HCT116 (cell line): ENCODE results near the gene EPB41L4A. TPM values are rescaled to one million over a fixed set of nuclear protein-coding genes. Genes with fewer than 3 reads are reported as not detected.

Experiments used
- ATAC-seq: fragments of 200-7000 bp; cut with Tn5 transposase; 2 replicates; pipeline ENCODE4 v1.9.1; 2020; ENCODE audit warnings: mild to moderate bottlenecking, moderate library complexity
- BruUV-seq: library from RNA; stranded (reverse); fragments of 400-500 nt; replicated peaks from 2 replicates; lab custom pipeline; 2021; lab: Mats Ljungman, UMichigan
- CTCF ChIA-PET: fragments of 300-600 bp; sonication (Branson Sonifier 250); formaldehyde crosslinking; loops from one replicate; lab custom pipeline; 2021; ENCODE audit warnings: antibody characterized with exemption; lab: Charles Lee
- POLR2A ChIA-PET: fragments of 300-600, 350-600 bp; sonication (Branson Sonifier 250); formaldehyde crosslinking; loops from one replicate; lab custom pipeline; 2021; ENCODE audit warnings: antibody characterized with exemption; lab: Charles Lee
- RAD21 ChIA-PET, 2 experiments: fragments of 300-600 bp; sonication (Branson Sonifier 250); formaldehyde crosslinking; loops; one replicate each; lab custom pipeline; 2023; ENCODE audit warnings: low total read pairs in 2 of 2; ENCODE audit not compliant: uncharacterized antibody in 2 of 2, unreplicated experiment in 2 of 2, low non-redundant PET in 1 of 2; lab: Charles Lee
- DNase-seq: peaks from one replicate; pipeline ENCODE4 v3.0.0-alpha.2; 2010; ENCODE audit warnings: low read depth, low spot score
- H2AFZ ChIP-seq: fragments of 200-600 bp; shearing (Covaris generic), sonication (generic); 2 replicates; pipeline ENCODE4 v1.6.1; 2017; ENCODE audit warnings: low read depth, mixed run types, mixed read lengths, antibody characterized with exemption, low read length; ENCODE audit not compliant: poor library complexity, severe bottlenecking
- H3K27ac ChIP-seq: 2 replicates; pipeline ENCODE4 v1.5.1; 2012; ENCODE audit warnings: low read depth, low read length
- H3K27me3 ChIP-seq: fragments of 200-600 bp; sonication (generic); 2 replicates; pipeline ENCODE4 v1.6.1; 2016; ENCODE audit warnings: mixed run types, low read length, mixed read lengths; ENCODE audit not compliant: insufficient read depth
- H3K36me3 ChIP-seq, 2 experiments: fragments of 200-500 bp in 1 of 2; fragments of 200-600 bp in 1 of 2; sonication (Bioruptor generic) in 1 of 2; sonication (generic) in 1 of 2; 2 replicates each; pipeline versions ENCODE4 v1.5.1 to v1.6.1; 2014 to 2016; ENCODE audit warnings: low read length in 2 of 2, inconsistent platforms in 1 of 2, mixed read lengths in 1 of 2, mixed run types in 1 of 2; ENCODE audit not compliant: insufficient read depth in 2 of 2, control insufficient read depth in 1 of 2
- H3K4me1 ChIP-seq, 2 experiments: fragments of 200-600 bp in 1 of 2; sonication (generic) in 1 of 2; 2 replicates each; pipeline versions ENCODE4 v1.5.1 to v1.6.1; 2012 to 2017; ENCODE audit warnings: low read length in 2 of 2, inconsistent platforms in 1 of 2, mild to moderate bottlenecking in 1 of 2, mixed read lengths in 1 of 2, mixed run types in 1 of 2, moderate library complexity in 1 of 2; ENCODE audit not compliant: insufficient read depth in 2 of 2, control insufficient read depth in 1 of 2
- H3K4me2 ChIP-seq: fragments of 200-600 bp; sonication (generic); 2 replicates; pipeline ENCODE4 v1.6.1; 2017; ENCODE audit warnings: mixed run types, low read length, mixed read lengths
- H3K4me3 ChIP-seq, 2 experiments: fragments of 200-600 bp in 1 of 2; sonication (generic) in 1 of 2; replicated peaks in 1 of 2; 2 replicates each; pipeline ENCODE4 v1.5.1; 2011 to 2016; ENCODE audit warnings: low read length in 2 of 2, control low read depth in 1 of 2, low read depth in 1 of 2, mild to moderate bottlenecking in 1 of 2, mixed read lengths in 1 of 2, mixed run types in 1 of 2
- H3K79me2 ChIP-seq: fragments of 200-600 bp; sonication (generic); 2 replicates; pipeline ENCODE4 v1.6.1; 2017; ENCODE audit warnings: mild to moderate bottlenecking, mixed run types, low read length, moderate library complexity, mixed read lengths; ENCODE audit not compliant: insufficient read depth
- H3K9ac ChIP-seq: fragments of 200-600 bp; sonication (generic); 2 replicates; pipeline ENCODE4 v1.6.1; 2016; ENCODE audit warnings: low read length, mixed read lengths
- H3K9me2 ChIP-seq: fragments of 200-600 bp; sonication (generic), shearing (Covaris generic); 2 replicates; pipeline ENCODE4 v1.6.1; 2017; ENCODE audit warnings: mixed run types, mild to moderate bottlenecking, moderate library complexity; ENCODE audit not compliant: insufficient read depth
- H3K9me3 ChIP-seq, 2 experiments: fragments of 200-500 bp in 1 of 2; fragments of 200-600 bp in 1 of 2; sonication (Bioruptor generic) in 1 of 2; sonication (generic) in 1 of 2; 2 replicates each; pipeline ENCODE4 v1.6.1; 2014 to 2017; ENCODE audit warnings: low read length in 2 of 2, mixed read lengths in 2 of 2, inconsistent platforms in 1 of 2, low read depth in 1 of 2, mild to moderate bottlenecking in 1 of 2, mixed run types in 1 of 2, moderate library complexity in 1 of 2; ENCODE audit not compliant: control insufficient read depth in 1 of 2, insufficient read depth in 1 of 2
- H4K20me1 ChIP-seq: fragments of 200-600 bp; sonication (generic), shearing (Covaris generic); 2 replicates; pipeline ENCODE4 v1.6.1; 2017; ENCODE audit warnings: mixed run types, mild to moderate bottlenecking, moderate library complexity; ENCODE audit not compliant: insufficient read depth
- CBX3 ChIP-seq: IDR thresholded peaks from 2 replicates; pipeline ENCODE4 v1.6.1; 2012; ENCODE audit warnings: low read depth
- CTCF ChIP-seq, 3 experiments: fragments of 200-600 bp in 1 of 3; sonication (generic) in 1 of 3; IDR thresholded peaks in 2 of 3; conservative IDR thresholded peaks in 1 of 3; 2 replicates each; pipeline ENCODE4 v1.5.1; 2012 to 2017; ENCODE audit warnings: low read depth in 2 of 3, low read length in 2 of 3, antibody characterized with exemption in 1 of 3, borderline replicate concordance in 1 of 3, control low read depth in 1 of 3, mild to moderate bottlenecking in 1 of 3, mixed read lengths in 1 of 3, mixed run types in 1 of 3, moderate library complexity in 1 of 3; ENCODE audit not compliant: insufficient read depth in 1 of 3
- EGR1 ChIP-seq: IDR thresholded peaks from 2 replicates; pipeline ENCODE4 v1.6.1; 2012; ENCODE audit warnings: low read depth
- EZH2phosphoT487 ChIP-seq: fragments of 200-600 bp; IDR thresholded peaks from 2 replicates; pipeline ENCODE4 v1.6.1; 2018; ENCODE audit warnings: antibody characterized with exemption, borderline replicate concordance
- FOSL1 ChIP-seq: IDR thresholded peaks from 2 replicates; pipeline ENCODE4 v1.6.1; 2012; ENCODE audit warnings: low read depth
- JUND ChIP-seq: IDR thresholded peaks from 2 replicates; pipeline ENCODE4 v1.6.1; 2012
- MAX ChIP-seq: IDR thresholded peaks from 2 replicates; pipeline ENCODE4 v1.6.1; 2012
- RAD21 ChIP-seq: IDR thresholded peaks from 2 replicates; pipeline ENCODE4 v1.6.1; 2012; ENCODE audit warnings: low read depth, mild to moderate bottlenecking
- REST ChIP-seq: IDR thresholded peaks from 2 replicates; pipeline ENCODE4 v1.6.1; 2012; ENCODE audit warnings: low read depth
- TCF7L2 ChIP-seq: IDR thresholded peaks from 2 replicates; pipeline ENCODE4 v1.7.0; 2011; ENCODE audit warnings: borderline replicate concordance, inconsistent platforms; ENCODE audit not compliant: insufficient read depth, insufficient read length; ENCODE audit errors: extremely low read depth
- YY1 ChIP-seq: IDR thresholded peaks from 2 replicates; pipeline ENCODE4 v1.6.1; 2011; ENCODE audit warnings: low read length, low read depth, moderate library complexity, mild to moderate bottlenecking; ENCODE audit not compliant: insufficient replicate concordance; ENCODE audit errors: extremely low read depth
- ZFX ChIP-seq: fragments of 450-650 bp; IDR thresholded peaks from 2 replicates; pipeline ENCODE4 v1.6.1; 2017
- intact Hi-C: fragments of 100-400 bp; cut with micrococcal nuclease; formaldehyde crosslinking; loops from 2 replicates; pipeline ENCODE4 v1.10.0; 2022
- total RNA-seq: library from RNA; stranded (reverse); gene quantifications from one replicate; pipeline ENCODE4 v1.2.1, GENCODE V29; 2021; ENCODE audit not compliant: unreplicated experiment

EPB41L4A gene
- total RNA-seq, 1 experiment from 2014 or later, result 2.8 TPM

GRCh38 chr5:112294126-112294525, 125.0 kb downstream of the EPB41L4A start:
- Histone ChIP-seq H3K27ac (no peak overlapping the region), H3K4me2 (no peak overlapping the region), H3K4me1 (no peaks in the 10 kb centered on the region), H3K9me3 (no peaks in the 10 kb centered on the region), H3K9me2 (no peaks in the 10 kb centered on the region), H3K27me3 (no peaks in the 10 kb centered on the region), H3K9ac (no peak overlapping the region), H2AFZ (no peak overlapping the region), H3K4me3 (no peak overlapping the region), H3K79me2 (no peaks in the 10 kb centered on the region), H4K20me1 (no peaks in the 10 kb centered on the region), H3K36me3 (no peaks in the 10 kb centered on the region)
- ChIA-PET POLR2A (no interaction called here), RAD21 (no interaction called here), CTCF (no interaction called here)
- ATAC-seq (no peak), DNase-seq (no peak)
- intact Hi-C loops, result no loop called here
- BruUV-seq, result no TSS peak
- TF ChIP-seq RAD21, result no peak
- no peak for TF ChIP-seq FOSL1
- no peak for TF ChIP-seq YY1
- TF ChIP-seq TCF7L2, result no peak
- no peak for TF ChIP-seq CTCF (IDR thresholded peaks at IDR 0.05 in 2 of 3, conservative IDR thresholded peaks at IDR 0.05 in 1 of 3; ENCODE audit: borderline replicate concordance in 1 of 3, insufficient read depth in 1 of 3, low read depth in 2 of 3, low read length in 2 of 3)

- Histone ChIP-seq H3K27me3 (no peaks in the 10 kb centered on the region), H3K27ac (no peak overlapping the region), H2AFZ (no peak overlapping the region), H3K79me2 (no peaks in the 10 kb centered on the region), H3K4me1 (no peaks in the 10 kb centered on the region), H3K9me3 (no peaks in the 10 kb centered on the region), H4K20me1 (no peaks in the 10 kb centered on the region), H3K9me2 (no peaks in the 10 kb centered on the region), H3K36me3 (no peaks in the 10 kb centered on the region), H3K4me3 (no peak overlapping the region), H3K9ac (no peak overlapping the region), H3K4me2 (no peak overlapping the region)
- no TSS peak for BruUV-seq
- ChIA-PET CTCF (no interaction called here), POLR2A (no interaction called here), RAD21 (no interaction called here)
- ATAC-seq, result no peak
- intact Hi-C loops, result no loop called here
- DNase-seq, result no peak
- TF ChIP-seq RAD21 (no peak), FOSL1 (no peak), JUND (no peak), EGR1 (no peak), CTCF (IDR thresholded peaks at IDR 0.05 in 2 of 3, conservative IDR thresholded peaks at IDR 0.05 in 1 of 3; ENCODE audit: borderline replicate concordance in 1 of 3, insufficient read depth in 1 of 3, low read depth in 2 of 3, low read length in 2 of 3) (no peak), YY1 (no peak), MAX (no peak), ZFX (no peak), CBX3 (no peak), EZH2phosphoT487 (no peak), REST (no peak)
Observed at GRCh38 chr5:112293587-112293986, 125.5 kb downstream of the EPB41L4A start.
